ENCODE measurements around the gene SRPK2. TPM values are rescaled to one million over a fixed set of nuclear protein-coding genes. Genes with fewer than 3 reads are reported as not detected.
"Not testable (repeated sequence)": the region's sequence is repeated elsewhere in the genome, so short reads cannot be mapped to it uniquely, and the experiment has no call there.

SRPK2 gene
- polyA plus RNA-seq, 1 donor = 26.7 TPM

DNA sequence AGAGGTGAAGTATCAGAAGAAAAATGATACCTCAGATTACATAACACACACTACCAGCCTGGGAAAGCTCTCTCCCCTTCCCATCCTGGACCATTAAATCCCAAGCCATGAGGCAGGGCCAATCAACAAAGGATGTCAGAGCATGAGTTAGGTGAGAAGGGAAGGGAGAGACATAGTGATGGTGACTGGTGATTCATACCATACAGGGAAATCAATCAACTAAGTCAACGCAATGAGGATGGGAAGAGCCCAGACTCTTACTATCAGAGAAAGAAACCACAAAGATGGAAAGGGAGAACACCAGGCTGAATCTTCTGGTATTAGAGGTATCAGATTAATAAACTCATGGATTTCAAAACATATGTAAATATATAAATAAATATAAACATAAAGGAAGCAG, 189.3 kb downstream of the SRPK2 start:
- Histone ChIP-seq H3K27me3 (ENCODE audit: control insufficient read depth, insufficient read depth, low read length) (no peaks in the 10 kb centered on the region), H3K36me3 (ENCODE audit: control insufficient read depth, insufficient read depth, low read length) (peaks cover 8% of the 10 kb centered on the region), H3K9me3 (ENCODE audit: control insufficient read depth, low read depth, low read length) (no peaks in the 10 kb centered on the region), H3K4me3 (ENCODE audit: low read length) (no peak overlapping the region), H3K4me1 (ENCODE audit: control insufficient read depth, insufficient read depth, low read length) (no peaks in the 10 kb centered on the region), H3K27ac (ENCODE audit: low read length) (no peak overlapping the region)
- no peak for DNase-seq
- no CpG with 5 or more reads among the region's 1 CpG for WGBS (ENCODE audit: insufficient coverage, low lambda C conversion rate)

DNA sequence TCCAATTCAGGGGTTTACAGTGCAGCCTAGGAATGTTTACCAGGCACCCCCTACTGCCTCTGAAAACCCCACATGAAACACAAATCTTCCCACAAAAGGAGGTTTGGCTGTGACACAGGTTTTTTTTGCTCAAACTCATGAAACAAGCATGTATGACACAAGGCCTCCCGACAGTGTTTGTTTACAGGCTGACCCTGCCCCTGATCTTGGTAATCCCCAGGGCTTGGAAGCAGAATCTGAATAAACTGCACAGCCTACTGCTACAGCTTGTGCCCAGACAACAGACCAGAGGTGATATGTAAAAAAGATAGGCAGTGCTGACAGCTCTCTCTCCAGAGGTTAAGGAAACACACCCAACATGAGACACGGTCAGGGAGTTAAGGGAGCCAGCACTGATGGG, 190.5 kb downstream of the SRPK2 start:
- Histone ChIP-seq H3K27ac (ENCODE audit: low read length) (no peak overlapping the region), H3K9me3 (ENCODE audit: control insufficient read depth, low read depth, low read length) (no peaks in the 10 kb centered on the region), H3K4me1 (ENCODE audit: control insufficient read depth, insufficient read depth, low read length) (no peaks in the 10 kb centered on the region), H3K4me3 (ENCODE audit: low read length) (no peak overlapping the region), H3K27me3 (ENCODE audit: control insufficient read depth, insufficient read depth, low read length) (no peaks in the 10 kb centered on the region), H3K36me3 (ENCODE audit: control insufficient read depth, insufficient read depth, low read length) (peaks cover 8% of the 10 kb centered on the region)
- no CpG with 5 or more reads among the region's 2 CpGs for WGBS (ENCODE audit: insufficient coverage, low lambda C conversion rate)
- no peak for DNase-seq

- Histone ChIP-seq H3K4me3 (ENCODE audit: low read length) (no peak overlapping the region), H3K27me3 (ENCODE audit: control insufficient read depth, insufficient read depth, low read length) (no peaks in the 10 kb centered on the region), H3K9me3 (ENCODE audit: control insufficient read depth, low read depth, low read length) (no peaks in the 10 kb centered on the region), H3K4me1 (ENCODE audit: control insufficient read depth, insufficient read depth, low read length) (no peaks in the 10 kb centered on the region), H3K36me3 (ENCODE audit: control insufficient read depth, insufficient read depth, low read length) (peaks cover 8% of the 10 kb centered on the region), H3K27ac (ENCODE audit: low read length) (no peak overlapping the region)
- no peak for DNase-seq
- no CpG with 5 or more reads among the region's 7 CpGs for WGBS (ENCODE audit: insufficient coverage, low lambda C conversion rate)
These were observed 192.2 kb downstream of the SRPK2 start for GRCh38 chr7:105196473-105196872.

- Histone ChIP-seq H3K27ac (ENCODE audit: low read length) (no peak overlapping the region), H3K4me3 (ENCODE audit: low read length) (no peak overlapping the region), H3K36me3 (ENCODE audit: control insufficient read depth, insufficient read depth, low read length) (peaks cover 4% of the 10 kb centered on the region), H3K9me3 (ENCODE audit: control insufficient read depth, low read depth, low read length) (no peaks in the 10 kb centered on the region), H3K27me3 (ENCODE audit: control insufficient read depth, insufficient read depth, low read length) (no peaks in the 10 kb centered on the region), H3K4me1 (ENCODE audit: control insufficient read depth, insufficient read depth, low read length) (no peaks in the 10 kb centered on the region)
- no CpG with 5 or more reads among the region's 1 CpG for WGBS (ENCODE audit: insufficient coverage, low lambda C conversion rate)
- no peak for DNase-seq
These were observed 192.8 kb downstream of the SRPK2 start for GRCh38 chr7:105195891-105196290.

GRCh38 chr7:105194959-105195358, 193.8 kb downstream of the SRPK2 start:
- DNase-seq; H3K36me3 ChIP-seq (ENCODE audit: control insufficient read depth, insufficient read depth, low read length); H3K4me3 ChIP-seq (ENCODE audit: low read length); H3K27me3 ChIP-seq (ENCODE audit: control insufficient read depth, insufficient read depth, low read length); H3K9me3 ChIP-seq (ENCODE audit: control insufficient read depth, low read depth, low read length); H3K4me1 ChIP-seq (ENCODE audit: control insufficient read depth, insufficient read depth, low read length); H3K27ac ChIP-seq (ENCODE audit: low read length): not testable (repeated sequence)
- 96% methylated on average over 5 of the region's 16 CpGs for WGBS (ENCODE audit: insufficient coverage, low lambda C conversion rate)

DNA sequence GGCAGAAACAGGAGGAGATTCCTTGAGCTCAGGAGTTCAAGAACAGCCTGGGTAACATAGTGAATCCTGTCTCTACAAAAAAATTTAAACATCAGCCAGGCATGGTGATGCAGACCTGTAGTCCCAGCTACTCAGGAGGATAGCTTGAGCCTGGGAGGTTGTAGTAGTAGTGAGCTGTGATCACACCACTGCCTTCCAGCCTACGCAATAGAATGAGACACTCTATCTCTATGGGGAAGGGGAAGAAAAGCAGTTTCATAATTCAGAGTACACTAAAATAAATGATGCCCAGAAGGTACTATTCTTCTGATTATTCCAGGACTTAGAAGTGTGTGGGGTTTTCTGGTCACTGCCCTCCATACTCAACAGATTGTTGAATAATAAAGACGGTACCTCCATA, 197.4 kb downstream of the SRPK2 start:
- no CpG with 5 or more reads among the region's 2 CpGs for WGBS (ENCODE audit: insufficient coverage, low lambda C conversion rate)
- no peak overlapping the region for H3K27ac ChIP-seq (ENCODE audit: low read length)
- no peaks in the 10 kb centered on the region for H3K4me1 ChIP-seq (ENCODE audit: control insufficient read depth, insufficient read depth, low read length)
- no peak overlapping the region for H3K4me3 ChIP-seq (ENCODE audit: low read length)
- no peak for DNase-seq
- no peaks in the 10 kb centered on the region for H3K27me3 ChIP-seq (ENCODE audit: control insufficient read depth, insufficient read depth, low read length)
- H3K36me3 ChIP-seq (ENCODE audit: control insufficient read depth, insufficient read depth, low read length) = no peaks in the 10 kb centered on the region
- no peaks in the 10 kb centered on the region for H3K9me3 ChIP-seq (ENCODE audit: control insufficient read depth, low read depth, low read length)

DNA sequence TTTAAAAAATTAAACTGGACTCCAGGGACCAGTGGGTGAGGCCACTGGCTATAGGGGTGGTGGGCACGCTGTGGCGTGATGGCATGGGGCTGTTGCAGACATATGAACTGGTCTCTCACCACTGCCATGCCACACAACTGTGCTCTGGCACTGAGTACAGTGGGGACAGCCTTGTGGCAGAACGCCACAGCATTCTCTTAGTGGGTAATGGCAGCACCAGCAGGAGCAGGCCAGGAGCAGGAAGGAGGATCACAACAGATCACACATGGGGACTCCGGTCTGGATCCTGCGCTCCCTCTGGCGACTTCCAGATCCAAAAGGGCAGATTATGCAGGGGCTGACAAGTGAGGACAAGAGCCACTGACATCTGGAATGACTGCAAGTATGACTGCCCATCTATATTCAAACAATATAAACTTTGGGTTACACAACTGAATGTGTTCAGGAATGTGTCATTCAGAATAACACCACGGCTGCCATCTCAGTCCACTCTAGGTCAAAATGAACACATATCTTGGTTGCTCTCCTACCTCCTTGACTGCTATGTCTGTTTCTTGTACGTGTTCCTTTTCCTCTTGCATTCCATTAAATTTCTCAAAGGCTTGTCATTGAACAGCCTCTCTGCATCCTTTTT, 198.7 kb downstream of the SRPK2 start:
- Histone ChIP-seq H3K4me3 (ENCODE audit: low read length) (no peak overlapping the region), H3K27ac (ENCODE audit: low read length) (no peak overlapping the region), H3K4me1 (ENCODE audit: control insufficient read depth, insufficient read depth, low read length) (no peaks in the 10 kb centered on the region), H3K9me3 (ENCODE audit: control insufficient read depth, low read depth, low read length) (no peaks in the 10 kb centered on the region), H3K27me3 (ENCODE audit: control insufficient read depth, insufficient read depth, low read length) (no peaks in the 10 kb centered on the region), H3K36me3 (ENCODE audit: control insufficient read depth, insufficient read depth, low read length) (no peaks in the 10 kb centered on the region)
- WGBS (ENCODE audit: insufficient coverage, low lambda C conversion rate) = 94% methylated on average over 2 of the region's 8 CpGs
- DNase-seq = no peak

- no peaks in the 10 kb centered on the region for H3K9me3 ChIP-seq (ENCODE audit: control insufficient read depth, low read depth, low read length)
- DNase-seq = no peak
- no peaks in the 10 kb centered on the region for H3K27me3 ChIP-seq (ENCODE audit: control insufficient read depth, insufficient read depth, low read length)
- H3K4me1 ChIP-seq (ENCODE audit: control insufficient read depth, insufficient read depth, low read length) = no peaks in the 10 kb centered on the region
- H3K4me3 ChIP-seq (ENCODE audit: low read length) = no peak overlapping the region
- H3K27ac ChIP-seq (ENCODE audit: low read length) = no peak overlapping the region
- H3K36me3 ChIP-seq (ENCODE audit: control insufficient read depth, insufficient read depth, low read length) = no peaks in the 10 kb centered on the region
These were observed 200.5 kb downstream of the SRPK2 start for GRCh38 chr7:105188201-105188600.

GRCh38 chr7:105187302-105188169, 201.2 kb downstream of the SRPK2 start:
- Histone ChIP-seq H3K27ac (ENCODE audit: low read length) (no peak overlapping the region), H3K4me1 (ENCODE audit: control insufficient read depth, insufficient read depth, low read length) (no peaks in the 10 kb centered on the region), H3K9me3 (ENCODE audit: control insufficient read depth, low read depth, low read length) (no peaks in the 10 kb centered on the region), H3K36me3 (ENCODE audit: control insufficient read depth, insufficient read depth, low read length) (no peaks in the 10 kb centered on the region), H3K4me3 (ENCODE audit: low read length) (no peak overlapping the region), H3K27me3 (ENCODE audit: control insufficient read depth, insufficient read depth, low read length) (no peaks in the 10 kb centered on the region)
- 84% methylated on average over 2 of the region's 4 CpGs for WGBS (ENCODE audit: insufficient coverage, low lambda C conversion rate)
- peak in 1 of 2 donors; percentile 13 for DNase-seq

DNA sequence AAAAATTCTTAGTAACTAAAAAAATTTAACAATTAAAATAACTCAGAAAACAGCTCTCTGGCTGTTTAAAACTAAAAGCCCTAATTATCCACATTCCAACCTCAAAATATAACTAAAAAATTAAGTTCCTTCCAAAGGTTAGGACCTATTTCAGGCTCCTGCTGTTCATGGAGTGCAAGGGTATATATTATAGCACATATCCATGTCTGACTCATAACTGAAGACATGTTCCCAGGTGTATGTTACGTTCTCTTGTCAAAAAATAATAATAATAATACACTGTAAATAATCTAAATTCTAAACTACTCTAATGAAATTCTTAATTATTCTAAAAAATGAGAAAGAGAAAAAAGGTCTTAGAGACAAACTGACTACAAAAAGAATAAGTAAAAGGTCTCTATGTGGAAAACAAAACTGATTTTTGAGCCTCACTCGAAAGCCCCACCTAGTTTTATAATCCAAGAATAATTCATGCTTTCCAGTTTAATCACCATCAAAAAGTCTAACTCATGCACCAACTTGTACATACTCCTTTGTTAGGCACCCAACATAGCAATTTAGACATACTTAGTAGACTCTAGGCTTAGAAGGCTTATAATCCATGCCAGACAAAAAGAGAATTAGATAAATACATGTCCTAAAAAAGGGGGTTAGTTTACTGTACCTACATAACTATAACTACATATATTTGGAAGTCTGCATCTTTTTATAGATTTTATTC, 203.3 kb downstream of the SRPK2 start:
- no peak overlapping the region for H3K27ac ChIP-seq (ENCODE audit: low read length)
- H3K4me3 ChIP-seq (ENCODE audit: low read length) = no peak overlapping the region
- no peak for DNase-seq
- no peaks in the 10 kb centered on the region for H3K36me3 ChIP-seq (ENCODE audit: control insufficient read depth, insufficient read depth, low read length)
- H3K9me3 ChIP-seq (ENCODE audit: control insufficient read depth, low read depth, low read length) = no peaks in the 10 kb centered on the region
- WGBS (ENCODE audit: insufficient coverage, low lambda C conversion rate) = no CpG with 5 or more reads among the region's 2 CpGs
- H3K4me1 ChIP-seq (ENCODE audit: control insufficient read depth, insufficient read depth, low read length) = no peaks in the 10 kb centered on the region
- no peaks in the 10 kb centered on the region for H3K27me3 ChIP-seq (ENCODE audit: control insufficient read depth, insufficient read depth, low read length)
